ENCODE measurements around the gene COL8A1. TPM values are rescaled to one million over a fixed set of nuclear protein-coding genes. Genes with fewer than 3 reads are reported as not detected.

The COL8A1 gene
- total and polyA plus RNA-seq, 8 donors: 0.31 to 16.5 (median 6.6) TPM

GRCh38 chr3:99659032-99659431, 20.6 kb downstream of the COL8A1 start:
- Histone ChIP-seq H3K36me3 (no peaks in the 10 kb centered on the region), H3K9me3 (no peaks in the 10 kb centered on the region), H3K27ac (no peak overlapping the region), H3K27me3 (no peaks in the 10 kb centered on the region), H3K4me1 (no peaks in the 10 kb centered on the region), H3K4me3 (no peak overlapping the region)
- TF ChIP-seq POLR2AphosphoS5 (IDR thresholded peaks at IDR 0.05) (peak in 1 of 3 donors; percentile 14), EP300 (IDR thresholded peaks at IDR 0.05) (no peak), CTCF (IDR thresholded peaks at IDR 0.05) (no peak), POLR2A (IDR thresholded peaks at IDR 0.05) (no peak)
- intact Hi-C loops (cut with DNase I; ENCODE audit: low total_unique reads): no loop called here
- WGBS, 5 donors: 57 to 87% (median 78%) methylated on average over 6 of the region's 6 CpGs
- DNase-seq: no peak

GRCh38 chr3:99659951-99660350, 21.6 kb downstream of the COL8A1 start:
- H3K4me1 ChIP-seq: no peaks in the 10 kb centered on the region
- no peak overlapping the region for H3K4me3 ChIP-seq
- WGBS, 5 donors: 70 to 87% (median 79%) methylated on average over 4 of the region's 4 CpGs
- TF ChIP-seq POLR2A (IDR thresholded peaks at IDR 0.05): no peak
- TF ChIP-seq POLR2AphosphoS5 (IDR thresholded peaks at IDR 0.05): no peak
- peak; percentile 45 for TF ChIP-seq EP300 (IDR thresholded peaks at IDR 0.05)
- H3K9me3 ChIP-seq: no peaks in the 10 kb centered on the region
- no peaks in the 10 kb centered on the region for H3K27me3 ChIP-seq
- no peak for DNase-seq
- H3K27ac ChIP-seq: no peak overlapping the region
- intact Hi-C loops (cut with DNase I; ENCODE audit: low total_unique reads): no loop called here
- no peaks in the 10 kb centered on the region for H3K36me3 ChIP-seq

- no peaks in the 10 kb centered on the region for H3K36me3 ChIP-seq
- no peak for TF ChIP-seq POLR2A (IDR thresholded peaks at IDR 0.05)
- no peak for TF ChIP-seq CTCF (IDR thresholded peaks at IDR 0.05)
- TF ChIP-seq POLR2AphosphoS5 (IDR thresholded peaks at IDR 0.05): no peak
- TF ChIP-seq EP300 (IDR thresholded peaks at IDR 0.05): no peak
- H3K4me1 ChIP-seq: no peaks in the 10 kb centered on the region
- H3K27me3 ChIP-seq: no peaks in the 10 kb centered on the region
- no peak for DNase-seq
- intact Hi-C loops (cut with DNase I; ENCODE audit: low total_unique reads): no loop called here
- WGBS, 5 donors: 63 to 72% (median 68%) methylated on average over 10 of the region's 10 CpGs
- H3K9me3 ChIP-seq: no peaks in the 10 kb centered on the region
- H3K27ac ChIP-seq: no peak overlapping the region
- H3K4me3 ChIP-seq: no peak overlapping the region
These were observed 24.6 kb downstream of the COL8A1 start for GRCh38 chr3:99662838-99663570.

- TF ChIP-seq CTCF (IDR thresholded peaks at IDR 0.05) (no peak), POLR2A (IDR thresholded peaks at IDR 0.05) (no peak), POLR2AphosphoS5 (IDR thresholded peaks at IDR 0.05) (no peak), EP300 (IDR thresholded peaks at IDR 0.05) (no peak)
- H3K27me3 ChIP-seq: no peaks in the 10 kb centered on the region
- H3K4me1 ChIP-seq: no peaks in the 10 kb centered on the region
- no peak for DNase-seq
- no peaks in the 10 kb centered on the region for H3K9me3 ChIP-seq
- 24 to 44% (median 40%) methylated on average over 1 of the region's 1 CpG for WGBS, 5 donors
- H3K36me3 ChIP-seq: no peaks in the 10 kb centered on the region
- H3K27ac ChIP-seq: no peak overlapping the region
- intact Hi-C loops (cut with DNase I; ENCODE audit: low total_unique reads): no loop called here
- no peak overlapping the region for H3K4me3 ChIP-seq
These were observed 25.6 kb downstream of the COL8A1 start for GRCh38 chr3:99663977-99664376.

- H3K4me3 ChIP-seq: no peak overlapping the region
- no peak for TF ChIP-seq EP300 (IDR thresholded peaks at IDR 0.05)
- no peak for TF ChIP-seq CTCF (IDR thresholded peaks at IDR 0.05)
- no peak for TF ChIP-seq POLR2A (IDR thresholded peaks at IDR 0.05)
- TF ChIP-seq POLR2AphosphoS5 (IDR thresholded peaks at IDR 0.05): no peak
- 95 to 100% (median 97%) methylated on average over 1 of the region's 1 CpG for WGBS, 5 donors
- no peak for DNase-seq
- no peaks in the 10 kb centered on the region for H3K36me3 ChIP-seq
- intact Hi-C loops (cut with DNase I; ENCODE audit: low total_unique reads): no loop called here
- H3K4me1 ChIP-seq: no peaks in the 10 kb centered on the region
- H3K9me3 ChIP-seq: no peaks in the 10 kb centered on the region
- H3K27ac ChIP-seq: no peak overlapping the region
- no peaks in the 10 kb centered on the region for H3K27me3 ChIP-seq
These were observed 26.6 kb downstream of the COL8A1 start for GRCh38 chr3:99665017-99665416.

Data from stomach (tissue), 9 donors.